ENCODE results near the gene SLC44A1.
A peak's percentile ranks its signal among the peaks of the same experiment; 100 is the strongest.

SLC44A1 gene

GRCh38 chr9:105295201-105295550 lies 50.7 kb downstream of the SLC44A1 start:
- no peak overlapping the region for H3K4me3 ChIP-seq (replicated peaks in 1 of 2; ENCODE audit: low read depth in 2 of 2, low read length in 2 of 2)
- no peak for TF ChIP-seq CTCF (IDR thresholded peaks at IDR 0.05; ENCODE audit: low read depth, low read length)
- no peak for DNase-seq (ENCODE audit: low read depth in 2 of 2)

GRCh38 chr9:105295986-105296385 lies 51.5 kb downstream of the SLC44A1 start:
- no peak overlapping the region for H3K4me3 ChIP-seq (replicated peaks in 1 of 2; ENCODE audit: low read depth in 2 of 2, low read length in 2 of 2)
- DNase-seq (ENCODE audit: low read depth in 2 of 2): peak; percentile 37 to 40
- no peak for TF ChIP-seq CTCF (IDR thresholded peaks at IDR 0.05; ENCODE audit: low read depth, low read length)

GRCh38 chr9:105296445-105296844 lies 52.0 kb downstream of the SLC44A1 start:
- no peak overlapping the region for H3K4me3 ChIP-seq (replicated peaks in 1 of 2; ENCODE audit: low read depth in 2 of 2, low read length in 2 of 2)
- TF ChIP-seq CTCF (IDR thresholded peaks at IDR 0.05; ENCODE audit: low read depth, low read length): no peak
- no peak for DNase-seq (ENCODE audit: low read depth in 2 of 2)

GRCh38 chr9:105296877-105297287 lies 52.4 kb downstream of the SLC44A1 start:
- DNase-seq (ENCODE audit: low read depth in 2 of 2): peak; percentile 97 to 99
- H3K4me3 ChIP-seq (replicated peaks in 1 of 2; ENCODE audit: low read depth in 2 of 2, low read length in 2 of 2): no peak overlapping the region
- no peak for TF ChIP-seq CTCF (IDR thresholded peaks at IDR 0.05; ENCODE audit: low read depth, low read length)

- DNase-seq (ENCODE audit: low read depth in 2 of 2): no peak
- H3K4me3 ChIP-seq (replicated peaks in 1 of 2; ENCODE audit: low read depth in 2 of 2, low read length in 2 of 2): no peak overlapping the region
- TF ChIP-seq CTCF (IDR thresholded peaks at IDR 0.05; ENCODE audit: low read depth, low read length): no peak
Measured at GRCh38 chr9:105297442-105298075, 53.1 kb downstream of the SLC44A1 start.

- no peak overlapping the region for H3K4me3 ChIP-seq (replicated peaks in 1 of 2; ENCODE audit: low read depth in 2 of 2, low read length in 2 of 2)
- no peak for TF ChIP-seq CTCF (IDR thresholded peaks at IDR 0.05; ENCODE audit: low read depth, low read length)
- peak; percentile 96 to 99 for DNase-seq (ENCODE audit: low read depth in 2 of 2)
Measured at GRCh38 chr9:105299190-105299854, 54.9 kb downstream of the SLC44A1 start.
